Upper lobe of left lung (tissue), 4 donors: ENCODE measurements around the gene RSPH9.

ENCODE experiments used
- CTCF ChIP-seq, 6 experiments: fragments of 450-650 bp in 4 of 6; fragments of 200-600 bp in 2 of 6; sonication (generic) in 2 of 6; IDR thresholded peaks; one replicate each; pipeline ENCODE4 v1.5.1; 2016 to 2019; ENCODE audit warnings: antibody characterized with exemption in 6 of 6
- POLR2A ChIP-seq, 4 donors: fragments of 450-650 bp; IDR thresholded peaks; one replicate each; pipeline ENCODE4 v1.5.1; 2016 to 2017; ENCODE audit warnings: antibody characterized with exemption in 4 of 4, mild to moderate bottlenecking in 2 of 4
- POLR2AphosphoS5 ChIP-seq, 2 donors: sonication (generic); formaldehyde crosslinking; IDR thresholded peaks; one replicate each; pipeline ENCODE4 v1.5.1; 2017; ENCODE audit warnings: antibody characterized with exemption in 2 of 2

GRCh38 chr6:43702534-43703440 is 58.0 kb downstream of the RSPH9 start:
- TF ChIP-seq CTCF (IDR thresholded peaks at IDR 0.05) (no peak), POLR2AphosphoS5 (IDR thresholded peaks at IDR 0.05) (peak in 1 of 2 donors; percentile 84), POLR2A (IDR thresholded peaks at IDR 0.05) (peak in 1 of 4 donors; percentile 69)
